K562 (cell line): ENCODE results near the gene CAPZB.

Experiments
- ATF2 ChIP-seq: sonication (generic); formaldehyde crosslinking; IDR thresholded peaks from 2 replicates; pipeline ENCODE4 v1.8.1; 2022; ENCODE audit warnings: missing genetic modification reagents
- ATF3 ChIP-seq, 2 experiments: fragments of 450-650 bp in 1 of 2; sonication (generic) in 1 of 2; formaldehyde crosslinking in 1 of 2; IDR thresholded peaks in 1 of 2; conservative IDR thresholded peaks in 1 of 2; 2 replicates each; pipeline versions ENCODE4 v1.6.1 to v1.8.1; 2016 to 2023; ENCODE audit warnings: mild to moderate bottlenecking in 2 of 2, moderate library complexity in 2 of 2, inconsistent platforms in 1 of 2, missing genetic modification reagents in 1 of 2
- CBX3 ChIP-seq, 2 experiments: IDR thresholded peaks; 1 replicate in 1 of 2; 2 replicates in 1 of 2; pipeline ENCODE4 v1.6.1; 2012; ENCODE audit warnings: inconsistent platforms in 2 of 2, low read length in 2 of 2, borderline replicate concordance in 1 of 2, control low read depth in 1 of 2
- CTBP1 ChIP-seq: fragments of 450-650 bp; IDR thresholded peaks from 2 replicates; pipeline ENCODE4 v1.6.1; 2016; ENCODE audit warnings: borderline replicate concordance
- CTCF ChIP-seq, 3 experiments: IDR thresholded peaks in 2 of 3; conservative IDR thresholded peaks in 1 of 3; 2 replicates each; pipeline ENCODE4 v1.5.1; 2011 to 2012; ENCODE audit warnings: low read length in 3 of 3, mild to moderate bottlenecking in 3 of 3, control low read depth in 2 of 3, improper control_type of control experiment in 1 of 3, inconsistent platforms in 1 of 3, low read depth in 1 of 3, mixed read lengths in 1 of 3, moderate library complexity in 1 of 3; ENCODE audit not compliant: insufficient read depth in 2 of 3
- KDM5B ChIP-seq: fragments of 200-600 bp; sonication (generic); IDR thresholded peaks from 2 replicates; pipeline ENCODE4 v1.6.1; 2012; ENCODE audit warnings: low read depth, mild to moderate bottlenecking, moderate library complexity, low read length, control low read depth, inconsistent platforms; ENCODE audit not compliant: insufficient replicate concordance
- KLF10 ChIP-seq: fragments of 250-450 bp; sonication (Bioruptor Pico); IDR thresholded peaks from 2 replicates; pipeline ENCODE4 v1.6.1; 2021; ENCODE audit warnings: matching md5 sums
- MBD2 ChIP-seq: sonication (generic); IDR thresholded peaks from 2 replicates; pipeline ENCODE4 v1.6.1; 2016; ENCODE audit warnings: low read depth, borderline replicate concordance
- NR2C2 ChIP-seq, 2 experiments: fragments of 200-800 bp in 1 of 2; sonication (Bioruptor generic) in 1 of 2; sonication (generic) in 1 of 2; formaldehyde crosslinking in 1 of 2; IDR thresholded peaks; 2 replicates each; pipeline versions ENCODE4 v1.6.1 to v1.8.0; 2016 to 2022; ENCODE audit warnings: mild to moderate bottlenecking in 1 of 2, missing compliant biosample characterization in 1 of 2, missing genetic modification characterization in 1 of 2, missing genetic modification reagents in 1 of 2
- SMARCA4 ChIP-seq: fragments of 450-650 bp; IDR thresholded peaks from 2 replicates; pipeline ENCODE4 v1.6.1; 2016
- SNAPC5 ChIP-seq: fragments of 250-450 bp; sonication (Bioruptor Pico); IDR thresholded peaks from 2 replicates; pipeline ENCODE4 v1.8.0; 2021; ENCODE audit warnings: moderate library complexity, mild to moderate bottlenecking, inconsistent platforms
- TCF7L2 ChIP-seq: fragments of 150-350 bp; IDR thresholded peaks from 2 replicates; pipeline ENCODE4 v1.6.1; 2016; ENCODE audit warnings: low read depth, mild to moderate bottlenecking, low read length, moderate library complexity
- TEAD4 ChIP-seq, 2 experiments: sonication (generic) in 1 of 2; formaldehyde crosslinking in 1 of 2; IDR thresholded peaks; 2 replicates each; pipeline versions ENCODE4 v1.6.1 to v1.8.0; 2012 to 2022; ENCODE audit warnings: borderline replicate concordance in 1 of 2, inconsistent platforms in 1 of 2, low read length in 1 of 2, mild to moderate bottlenecking in 1 of 2, missing genetic modification reagents in 1 of 2
- YY1 ChIP-seq, 3 experiments: IDR thresholded peaks; 2 replicates each; pipeline ENCODE4 v1.6.1; 2011; ENCODE audit warnings: low read length in 2 of 3, mild to moderate bottlenecking in 2 of 3, moderate library complexity in 2 of 3, borderline replicate concordance in 1 of 3, control low read depth in 1 of 3, low read depth in 1 of 3; ENCODE audit not compliant: insufficient read depth in 3 of 3, insufficient replicate concordance in 2 of 3, control insufficient read depth in 1 of 3, insufficient read length in 1 of 3; ENCODE audit errors: extremely low read depth in 1 of 3

- TF ChIP-seq MBD2, result no peak
- no peak for TF ChIP-seq ATF2
- TF ChIP-seq CTCF (IDR thresholded peaks at IDR 0.05 in 2 of 3, conservative IDR thresholded peaks at IDR 0.05 in 1 of 3; ENCODE audit: insufficient read depth in 2 of 3, low read depth in 1 of 3, low read length in 3 of 3), result no peak
- no peak for TF ChIP-seq CBX3 (IDR thresholded peaks at IDR 0.05; ENCODE audit: borderline replicate concordance in 1 of 2, low read length in 2 of 2)
- TF ChIP-seq SNAPC5 (CRISPR knock-in tag), result no peak
- TF ChIP-seq TEAD4 (IDR thresholded peaks at IDR 0.05; ENCODE audit: low read length), result no peak
- TF ChIP-seq TEAD4 (CRISPR knock-in tag; IDR thresholded peaks at IDR 0.05; ENCODE audit: borderline replicate concordance), result no peak
- no peak for TF ChIP-seq CTBP1
- no peak for TF ChIP-seq ATF3 (IDR thresholded peaks at IDR 0.05)
- TF ChIP-seq ATF3 (CRISPR knock-in tag; conservative IDR thresholded peaks at IDR 0.05), result no peak
- TF ChIP-seq YY1 (IDR thresholded peaks at IDR 0.05; ENCODE audit: borderline replicate concordance in 1 of 3, control insufficient read depth in 1 of 3, extremely low read depth in 1 of 3, insufficient read depth in 3 of 3, insufficient read length in 1 of 3, insufficient replicate concordance in 2 of 3, low read depth in 1 of 3, low read length in 2 of 3), result no peak
- no peak for TF ChIP-seq KLF10 (CRISPR knock-in tag)
- no peak for TF ChIP-seq SMARCA4
- no peak for TF ChIP-seq KDM5B
- no peak for TF ChIP-seq TCF7L2
- TF ChIP-seq NR2C2 (CRISPR knock-in tag; IDR thresholded peaks at IDR 0.05), result no peak
- no peak for TF ChIP-seq NR2C2 (tag; IDR thresholded peaks at IDR 0.05)
These were observed 144.9 kb downstream of the CAPZB start for GRCh38 chr1:19340387-19340937.
